Loucy (cell line): ENCODE results near the gene BCCIP.

ENCODE experiments used
- H2AFZ ChIP-seq: fragments of 200-600 bp; sonication (generic); 2 replicates; pipeline ENCODE4 v1.6.0; 2016; ENCODE audit warnings: antibody characterized with exemption, mild to moderate bottlenecking, low read length, moderate library complexity
- H3F3A ChIP-seq: fragments of 200-600 bp; 2 replicates; pipeline ENCODE4 v1.6.0; 2016; ENCODE audit warnings: antibody characterized with exemption, low read depth, mild to moderate bottlenecking
- H3K27me3 ChIP-seq: fragments of 200-600 bp; sonication (generic); 2 replicates; pipeline ENCODE4 v1.6.1; 2014; ENCODE audit warnings: low read length, mild to moderate bottlenecking; ENCODE audit not compliant: insufficient read depth, poor library complexity, severe bottlenecking
- H3K36me3 ChIP-seq: fragments of 200-600 bp; sonication (generic); 2 replicates; pipeline ENCODE4 v1.6.1; 2016; ENCODE audit warnings: low read length; ENCODE audit not compliant: insufficient read depth
- H3K4me1 ChIP-seq: fragments of 200-600 bp; sonication (generic); 2 replicates; pipeline ENCODE4 v1.5.1; 2014; ENCODE audit warnings: low read length, mild to moderate bottlenecking; ENCODE audit not compliant: insufficient read depth, poor library complexity, severe bottlenecking
- H3K4me2 ChIP-seq: fragments of 200-600 bp; sonication (generic); 2 replicates; pipeline ENCODE4 v1.6.0; 2014; ENCODE audit warnings: antibody characterized with exemption, low read length, low read depth, mild to moderate bottlenecking; ENCODE audit not compliant: poor library complexity, severe bottlenecking
- H3K4me3 ChIP-seq: fragments of 200-600 bp; sonication (generic); 2 replicates; pipeline ENCODE4 v1.5.1; 2014; ENCODE audit warnings: low read length, mild to moderate bottlenecking, mixed read lengths; ENCODE audit not compliant: poor library complexity, severe bottlenecking
- H3K79me2 ChIP-seq: fragments of 200-600 bp; sonication (generic); 2 replicates; pipeline ENCODE4 v1.6.1; 2014; ENCODE audit warnings: low read length; ENCODE audit not compliant: insufficient read depth
- H3K9ac ChIP-seq: fragments of 200-600 bp; sonication (generic); 2 replicates; pipeline ENCODE4 v1.6.0; 2014; ENCODE audit warnings: mild to moderate bottlenecking, low read depth, low read length, moderate library complexity; ENCODE audit not compliant: poor library complexity, severe bottlenecking
- H3K9me2 ChIP-seq: fragments of 200-600 bp; sonication (generic); replicated peaks from 2 replicates; pipeline ENCODE4 v1.6.1; 2016; ENCODE audit warnings: low read depth, low read length, mixed read lengths
- H3K9me3 ChIP-seq: fragments of 200-600 bp; sonication (generic); 2 replicates; pipeline ENCODE4 v1.6.1; 2014; ENCODE audit warnings: mild to moderate bottlenecking, antibody characterized with exemption, low read length, low read depth; ENCODE audit not compliant: insufficient read depth
- H4K20me1 ChIP-seq: fragments of 200-600 bp; sonication (generic); 2 replicates; pipeline ENCODE4 v1.6.0; 2014; ENCODE audit warnings: antibody characterized with exemption, low read length, mild to moderate bottlenecking; ENCODE audit not compliant: insufficient read depth, poor library complexity, severe bottlenecking
- CTCF ChIP-seq: fragments of 200-600 bp; sonication (generic); conservative IDR thresholded peaks from 2 replicates; pipeline ENCODE4 v1.5.1; 2014; ENCODE audit warnings: mild to moderate bottlenecking, antibody characterized with exemption, low read length
- EZH2phosphoT487 ChIP-seq: fragments of 200-600 bp; IDR thresholded peaks from 2 replicates; pipeline ENCODE4 v1.6.1; 2018; ENCODE audit warnings: antibody characterized with exemption, mild to moderate bottlenecking, moderate library complexity, borderline replicate concordance

BCCIP gene

DNA sequence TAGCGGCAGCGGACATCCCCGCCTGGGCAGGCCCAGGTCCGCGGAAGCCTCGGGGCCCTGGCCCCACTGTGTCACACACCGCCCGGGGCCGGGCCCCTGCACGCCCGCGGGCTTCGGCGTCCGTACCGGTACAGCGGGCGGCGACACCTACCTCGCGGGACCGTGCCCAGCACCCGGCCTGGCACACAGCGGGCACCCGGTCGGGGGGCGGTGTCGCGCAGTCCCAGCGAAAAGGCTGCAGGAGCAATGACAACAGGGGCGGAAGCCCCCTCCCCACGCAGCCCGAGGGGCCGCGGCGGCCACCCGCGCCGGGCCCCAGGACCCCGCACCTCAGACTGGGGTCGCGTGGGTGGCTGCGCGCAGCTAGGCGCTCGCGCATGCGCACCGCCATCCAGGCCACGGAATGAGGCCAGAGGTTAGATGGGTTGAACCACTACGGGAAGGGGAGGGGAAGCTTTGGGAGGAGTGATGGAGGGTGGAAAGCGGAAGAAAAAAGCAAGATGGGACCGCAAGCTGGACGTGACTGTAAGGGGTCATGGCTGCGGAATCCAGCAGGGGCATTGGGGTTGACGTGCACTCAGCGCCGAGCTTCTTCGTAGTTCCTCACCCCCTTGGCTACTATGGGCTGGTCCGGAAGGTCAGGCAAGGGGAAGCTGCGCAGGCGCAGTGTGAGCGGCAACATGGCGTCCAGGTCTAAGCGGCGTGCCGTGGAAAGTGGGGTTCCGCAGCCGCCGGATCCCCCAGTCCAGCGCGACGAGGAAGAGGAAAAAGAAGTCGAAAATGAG is at the start of gene BCCIP, which contains the start of gene UROS:
TSS of gene BCCIP (plus strand) at position 669 of the 785 bp plus-strand sequence. CDS start at position 681, 12 bp downstream.
TSS of gene UROS (minus strand) at position 381 of the 785 bp plus-strand sequence. CDS start 6,759 bp downstream, outside the sequence.
- Histone ChIP-seq H3K79me2 (peaks cover 59% of the 10 kb centered on the region), H4K20me1 (peaks cover 40% of the 10 kb centered on the region), H3K27me3 (no peaks in the 10 kb centered on the region), H2AFZ (peak within 1 kb of the TSS; percentile 99), H3K9me3 (no peaks in the 10 kb centered on the region), H3K9me2 (no peaks in the 10 kb centered on the region), H3F3A (no peaks in the 10 kb centered on the region), H3K9ac (peak within 1 kb of the TSS; percentile 91), H3K4me3 (peak within 1 kb of the TSS; percentile 96), H3K4me2 (peak within 1 kb of the TSS; percentile 95), H3K36me3 (peaks cover 12% of the 10 kb centered on the region; the same call in 1 of the 2 replicates), H3K4me1 (peaks cover 34% of the 10 kb centered on the region)
- TF ChIP-seq CTCF (no peak), EZH2phosphoT487 (no peak)

GRCh38 chr10:125773687-125774543 is 49.4 kb upstream of the BCCIP start:
- no peaks in the 10 kb centered on the region for H3K36me3 ChIP-seq
- TF ChIP-seq EZH2phosphoT487 = no peak
- no peak for TF ChIP-seq CTCF

GRCh38 chr10:125774581-125775191 is 48.7 kb upstream of the BCCIP start:
- no peaks in the 10 kb centered on the region for H3K9me3 ChIP-seq
- no peak overlapping the region for H2AFZ ChIP-seq
- no peaks in the 10 kb centered on the region for H3F3A ChIP-seq
- no peak overlapping the region for H3K4me2 ChIP-seq
- H3K36me3 ChIP-seq = no peaks in the 10 kb centered on the region
- H3K4me1 ChIP-seq = no peaks in the 10 kb centered on the region
- no peak overlapping the region for H3K4me3 ChIP-seq
- TF ChIP-seq EZH2phosphoT487 (no peak), CTCF (no peak)
- H3K9ac ChIP-seq = no peak overlapping the region
- no peaks in the 10 kb centered on the region for H4K20me1 ChIP-seq
- H3K9me2 ChIP-seq = no peaks in the 10 kb centered on the region
- no peaks in the 10 kb centered on the region for H3K27me3 ChIP-seq
- no peaks in the 10 kb centered on the region for H3K79me2 ChIP-seq

More at GRCh38 chr10:125773687-125774543, 49.4 kb upstream of the BCCIP start:
- Histone ChIP-seq H4K20me1 (no peaks in the 10 kb centered on the region), H3K4me3 (no peak overlapping the region), H3K9me3 (no peaks in the 10 kb centered on the region), H3K4me2 (no peak overlapping the region), H3K27me3 (no peaks in the 10 kb centered on the region), H3F3A (no peaks in the 10 kb centered on the region), H3K9ac (no peak overlapping the region), H3K79me2 (no peaks in the 10 kb centered on the region), H3K9me2 (no peaks in the 10 kb centered on the region), H2AFZ (no peak overlapping the region), H3K4me1 (no peaks in the 10 kb centered on the region)
